Measurements from ENCODE around the gene BRME1. TPM values are rescaled to one million over a fixed set of nuclear protein-coding genes. Genes with fewer than 3 reads are reported as not detected.

BRME1 gene
- total RNA-seq, 1 experiment from 2014 or later: 1.7 TPM

GRCh38 chr19:13926010-13926409 is 20.1 kb upstream of the BRME1 start:
- no peak for TF ChIP-seq MAX (IDR thresholded peaks at IDR 0.05)
- no peak for TF ChIP-seq EZH2phosphoT487 (IDR thresholded peaks at IDR 0.05; ENCODE audit: borderline replicate concordance)
- no peak for TF ChIP-seq POLR2A (IDR thresholded peaks at IDR 0.05; ENCODE audit: borderline replicate concordance, extremely low read depth, insufficient read depth, insufficient read length)
- no peak for TF ChIP-seq CEBPB (IDR thresholded peaks at IDR 0.05; ENCODE audit: low read depth)
- TF ChIP-seq EGR1 (IDR thresholded peaks at IDR 0.05; ENCODE audit: low read depth): no peak
- TF ChIP-seq JUND (IDR thresholded peaks at IDR 0.05): no peak
- no peak for TF ChIP-seq SIN3A (IDR thresholded peaks at IDR 0.05; ENCODE audit: low read depth)
- no peak for TF ChIP-seq SRF (IDR thresholded peaks at IDR 0.05; ENCODE audit: low read depth)
- TF ChIP-seq YY1 (IDR thresholded peaks at IDR 0.05; ENCODE audit: extremely low read depth, insufficient replicate concordance, low read depth, low read length): no peak
- no peak for TF ChIP-seq REST (IDR thresholded peaks at IDR 0.05; ENCODE audit: low read depth)
- TF ChIP-seq ATF3 (IDR thresholded peaks at IDR 0.05): no peak
- TF ChIP-seq POLR2AphosphoS5 (IDR thresholded peaks at IDR 0.05; ENCODE audit: low read depth, low read length): no peak
- no peak for TF ChIP-seq EZH2 (IDR thresholded peaks at IDR 0.05)
- no peak for TF ChIP-seq SP1 (IDR thresholded peaks at IDR 0.05; ENCODE audit: low read depth)
- TF ChIP-seq FOSL1 (IDR thresholded peaks at IDR 0.05; ENCODE audit: low read depth): no peak
- Histone ChIP-seq H2AFZ (ENCODE audit: low read depth, low read length, poor library complexity, severe bottlenecking) (no peak overlapping the region), H4K20me1 (ENCODE audit: insufficient read depth) (no peaks in the 10 kb centered on the region), H3K36me3 (ENCODE audit: control insufficient read depth in 1 of 2, insufficient read depth in 2 of 2, low read length in 2 of 2) (peaks cover 12 to 15% of the 10 kb centered on the region in 2 experiments), H3K9me3 (ENCODE audit: control insufficient read depth in 1 of 2, insufficient read depth in 1 of 2, low read depth in 1 of 2, low read length in 2 of 2) (no peaks in the 10 kb centered on the region), H3K4me1 (ENCODE audit: control insufficient read depth in 1 of 2, insufficient read depth in 2 of 2, low read length in 2 of 2) (no peaks in the 10 kb centered on the region), H3K4me2 (ENCODE audit: low read length) (no peak overlapping the region), H3K9ac (ENCODE audit: low read length) (no peak overlapping the region), H3K4me3 (replicated peaks in 1 of 2; ENCODE audit: low read depth in 1 of 2, low read length in 2 of 2) (no peak overlapping the region), H3K79me2 (ENCODE audit: insufficient read depth, low read length) (no peaks in the 10 kb centered on the region), H3K9me2 (ENCODE audit: insufficient read depth) (no peaks in the 10 kb centered on the region), H3K27me3 (ENCODE audit: insufficient read depth, low read length) (no peaks in the 10 kb centered on the region), H3K27ac (ENCODE audit: low read depth, low read length) (no peak overlapping the region)
- CTCF ChIA-PET: no interaction called here
- intact Hi-C loops (cut with micrococcal nuclease): no loop called here
- no peak for ATAC-seq
- BruUV-seq (replicated peaks): no TSS peak
- DNase-seq (ENCODE audit: low read depth, low spot score): no peak
- RAD21 ChIA-PET (ENCODE audit: low non-redundant PET in 1 of 2, low total read pairs in 2 of 2, uncharacterized antibody in 2 of 2, unreplicated experiment in 2 of 2): no interaction called here
- POLR2A ChIA-PET: no interaction called here
